DND-41 (cell line): Measurements from ENCODE around the gene APBB2.

Experiments
- CTCF ChIP-seq: IDR thresholded peaks from 2 replicates; pipeline ENCODE4 v1.5.1; 2012; ENCODE audit warnings: borderline replicate concordance, low read length, moderate library complexity, mild to moderate bottlenecking; ENCODE audit not compliant: poor library complexity, severe bottlenecking; ENCODE audit errors: extremely low read depth
- EZH2 ChIP-seq: IDR thresholded peaks from 3 replicates; pipeline ENCODE4 v1.6.1; 2012; ENCODE audit warnings: borderline replicate concordance, low read depth, mild to moderate bottlenecking, moderate library complexity, low read length, inconsistent platforms; ENCODE audit not compliant: severe bottlenecking

- TF ChIP-seq CTCF (no peak), EZH2 (no peak)
Measured at GRCh38 chr4:40874331-40874730, 340.0 kb downstream of the APBB2 start.
